Ovary (tissue), 9 donors: ENCODE results near the gene KSR1. TPM values are rescaled to one million over a fixed set of nuclear protein-coding genes. Genes with fewer than 3 reads are reported as not detected.

ENCODE experiments used
- DNase-seq, 5 donors: peaks; one replicate each; pipeline ENCODE4 v3.0.0-alpha.2; 2019 to 2020
- H3K27ac ChIP-seq, 2 donors: fragments of 200-600 bp; one replicate each; pipeline versions ENCODE4 v1.5.1 to v1.8.0; 2019 to 2022
- H3K27me3 ChIP-seq: fragments of 200-600 bp; one replicate; pipeline ENCODE4 v1.8.0; 2022
- H3K36me3 ChIP-seq: fragments of 200-600 bp; sonication (generic); one replicate; pipeline ENCODE4 v1.5.1; 2019
- H3K4me1 ChIP-seq: one replicate; pipeline ENCODE4 v1.8.1; 2013; ENCODE audit warnings: mild to moderate bottlenecking, moderate library complexity; ENCODE audit not compliant: insufficient read depth
- H3K4me3 ChIP-seq: fragments of 200-600 bp; sonication (generic); one replicate; pipeline ENCODE4 v1.5.1; 2017
- H3K9me3 ChIP-seq, 2 donors: fragments of 200-600 bp in 1 of 2; sonication (generic) in 1 of 2; one replicate each; pipeline versions ENCODE4 v1.5.1 to v1.8.1; 2013 to 2019; ENCODE audit warnings: mild to moderate bottlenecking in 1 of 2, moderate library complexity in 1 of 2
- CTCF ChIP-seq, 3 donors: fragments of 450-650 bp in 2 of 3; fragments of 200-600 bp in 1 of 3; IDR thresholded peaks; one replicate each; pipeline versions ENCODE4 v1.5.1 to v1.8.0; 2016 to 2022; ENCODE audit warnings: antibody characterized with exemption in 3 of 3, mild to moderate bottlenecking in 1 of 3
- EP300 ChIP-seq: sonication (generic); formaldehyde crosslinking; IDR thresholded peaks from one replicate; pipeline ENCODE4 v1.6.1; 2017; ENCODE audit warnings: antibody characterized with exemption
- POLR2A ChIP-seq: fragments of 450-650 bp; IDR thresholded peaks from one replicate; pipeline ENCODE4 v1.6.1; 2017; ENCODE audit warnings: antibody characterized with exemption, mild to moderate bottlenecking, moderate library complexity
- whole genome bisulfite sequencing, 3 donors: extraction: QIAGEN DNeasy Blood & Tissue Kit in 1 of 3; methylation state at CpG; one replicate each; pipeline versions ENCODE4 v1.1.5 to v1.1.7; 2013 to 2017; 5-methylcytosine and 5-hydroxymethylcytosine counted together
- intact Hi-C, 4 donors: fragments of 100-400 bp; cut with DNase I; formaldehyde crosslinking; loops; one replicate each; pipeline versions ENCODE4 v1.11.0 to v1.15.1; 2022 to 2023
- polyA plus RNA-seq, 2 donors: library from polyadenylated mRNA; stranded (reverse); fragments of 200-250 nt in 1 of 2; fragments of 350-450 nt in 1 of 2; fragmentation: Illumina TruSeq in 1 of 2; extraction: RNeasy Lipid Tissue Mini Kit (QIAGEN cat#74804) in 1 of 2; gene quantifications; one replicate each; pipeline ENCODE4 v1.2.3, GENCODE V29; 2013 to 2014
- total RNA-seq, 7 donors: library from RNA; depleted of rRNA in 2 of 7; stranded (reverse); fragments of >200 nt in 2 of 7; fragmentation: NEBNext Ultra II Directional in 3 of 7; extraction: Animal tissue kit (Norgen Biotek cat#: 25700) in 3 of 7; gene quantifications; one replicate each; pipeline versions ENCODE4 v1.1.0 to v1.2.4, GENCODE V29; 2016 to 2023
- donor health status: DM: no; HTN: no; CAD: no; lungs with moderate emphysema.
- donor health status: DM: no; HTN: no; CAD: no.
- donor health status: Bipolar disorder and iron deficiency.
- donor health status: DM: yes; HTN: yes; CAD: no.
- donor health status: DM: no; HTN: no; CAD: no.
- donor health status: DM: yes; HTN: yes; CAD: no.

KSR1 gene
- total and polyA plus RNA-seq, 9 donors = 27.7 to 84.8 (median 39.5) TPM

DNA sequence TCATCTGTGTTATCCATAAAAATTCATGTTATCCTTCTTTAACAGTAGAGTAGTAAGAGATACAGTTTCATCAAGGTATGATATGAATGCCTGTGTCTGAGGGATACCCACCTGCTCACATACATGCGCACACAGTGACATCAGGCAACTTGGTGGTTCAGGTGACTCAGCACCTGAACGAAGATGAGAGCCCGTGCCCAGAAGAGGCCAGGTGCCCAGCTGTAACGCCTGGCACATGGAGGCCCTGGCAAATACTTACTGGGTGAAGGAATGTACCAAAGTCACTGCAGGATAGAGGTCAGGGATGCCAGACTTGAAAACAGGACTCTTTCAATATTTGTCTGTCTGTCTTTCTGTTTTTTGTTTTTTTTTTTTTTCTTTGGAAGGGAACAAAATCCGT is 102.1 kb downstream of the KSR1 start:
- Histone ChIP-seq H3K27ac (no peak overlapping the region), H3K4me1 (peaks cover 13% of the 10 kb centered on the region), H3K27me3 (no peaks in the 10 kb centered on the region), H3K36me3 (no peaks in the 10 kb centered on the region), H3K9me3 (no peaks in the 10 kb centered on the region), H3K4me3 (no peak overlapping the region)
- WGBS, 3 donors = 86 to 89% (median 89%) methylated on average over 5 of the region's 5 CpGs
- TF ChIP-seq EP300 (no peak), POLR2A (no peak), CTCF (IDR thresholded peaks at IDR 0.05) (no peak)
- DNase-seq = no peak
- intact Hi-C loops = no loop called here

- DNase-seq = no peak
- H3K9me3 ChIP-seq = no peaks in the 10 kb centered on the region
- H3K27ac ChIP-seq = peak overlapping the region in 1 of 2 donors; percentile 56
- peaks cover 11% of the 10 kb centered on the region for H3K4me1 ChIP-seq
- H3K4me3 ChIP-seq = no peak overlapping the region
- no peaks in the 10 kb centered on the region for H3K36me3 ChIP-seq
- WGBS, 3 donors = 92 to 94% (median 93%) methylated on average over 12 of the region's 12 CpGs
- H3K27me3 ChIP-seq = no peaks in the 10 kb centered on the region
- intact Hi-C loops = no loop called here
- TF ChIP-seq POLR2A = no peak
- no peak for TF ChIP-seq EP300
- no peak for TF ChIP-seq CTCF (IDR thresholded peaks at IDR 0.05)
Observed at GRCh38 chr17:27558842-27559505, 102.7 kb downstream of the KSR1 start.

- peak; percentile 72 to 78 (median 74) for DNase-seq
- Histone ChIP-seq H3K27ac (peak overlapping the region in 1 of 2 donors; percentile 56), H3K9me3 (no peaks in the 10 kb centered on the region), H3K27me3 (no peaks in the 10 kb centered on the region), H3K36me3 (no peaks in the 10 kb centered on the region), H3K4me3 (peak overlapping the region; percentile 4), H3K4me1 (peaks cover 7% of the 10 kb centered on the region)
- TF ChIP-seq EP300 (no peak), CTCF (IDR thresholded peaks at IDR 0.05) (peak in 1 of 3 donors; percentile 45)
- WGBS, 3 donors = 11 to 13% (median 12%) methylated on average over 22 of the region's 22 CpGs
- intact Hi-C loops = loop anchor here in 1 of 4 donors (10.0 kb wide), 1 partner anchor 105 kb away; the partner anchor contains the start of gene KSR1
Observed at GRCh38 chr17:27559506-27560481, 103.5 kb downstream of the KSR1 start.

DNA sequence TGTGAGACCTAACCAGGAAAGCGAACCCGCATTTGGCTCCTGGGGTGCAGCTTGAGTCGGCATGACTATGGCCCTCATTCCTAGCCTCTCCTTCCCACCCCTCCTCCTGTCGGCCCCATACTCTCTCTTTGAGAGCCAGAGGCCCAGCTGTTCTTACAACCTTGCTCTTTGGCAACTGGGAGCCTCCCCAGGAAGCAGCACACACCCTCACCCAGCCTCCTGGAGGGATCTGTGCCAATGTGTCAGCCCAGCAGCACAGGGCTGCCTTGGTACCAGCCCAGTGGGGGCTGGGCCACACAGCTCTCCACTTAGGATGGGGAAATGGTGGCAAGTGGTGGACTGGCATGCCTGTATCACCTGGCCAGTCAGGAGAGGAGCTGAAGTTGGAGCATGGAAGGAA is 104.4 kb downstream of the KSR1 start:
- H3K4me1 ChIP-seq = peaks cover 7% of the 10 kb centered on the region
- WGBS, 3 donors = 52 to 56% (median 56%) methylated on average over 4 of the region's 4 CpGs
- DNase-seq = peak in 2 of 5 donors; percentile 46 to 48
- TF ChIP-seq CTCF (IDR thresholded peaks at IDR 0.05) (no peak), EP300 (no peak), POLR2A (no peak)
- no peaks in the 10 kb centered on the region for H3K36me3 ChIP-seq
- no peak overlapping the region for H3K4me3 ChIP-seq
- no peaks in the 10 kb centered on the region for H3K27me3 ChIP-seq
- H3K27ac ChIP-seq = peak overlapping the region in 1 of 2 donors; percentile 13
- H3K9me3 ChIP-seq = no peaks in the 10 kb centered on the region
- intact Hi-C loops = loop anchor here in 1 of 4 donors (10.0 kb wide), 1 partner anchor 106 kb away; the partner anchor contains the start of gene KSR1
